Left lung (tissue), 10 donors: Measurements from ENCODE around the gene NOTCH1. TPM values are rescaled to one million over a fixed set of nuclear protein-coding genes. Genes with fewer than 3 reads are reported as not detected.

Experiments used
- ATAC-seq: fragments of 200-7000 bp; cut with Tn5 transposase; one replicate; pipeline ENCODE4 v1.9.1; 2020; ENCODE audit warnings: moderate library complexity
- DNase-seq, 4 donors: peaks; one replicate each; pipeline ENCODE4 v3.0.0-alpha.2; 2013 to 2020
- H3K27ac ChIP-seq, 2 donors: fragments of 200-600 bp; sonication (generic) in 1 of 2; one replicate each; pipeline versions ENCODE4 v1.5.0 to v1.8.0; 2020 to 2021
- H3K27me3 ChIP-seq, 2 donors: fragments of 200-600 bp; sonication (generic) in 1 of 2; one replicate each; pipeline versions ENCODE4 v1.5.0 to v1.8.0; 2020 to 2021
- H3K36me3 ChIP-seq, 2 donors: fragments of 200-600 bp; sonication (generic) in 1 of 2; one replicate each; pipeline versions ENCODE4 v1.5.0 to v1.8.0; 2020 to 2021
- H3K4me1 ChIP-seq, 2 donors: fragments of 200-600 bp; one replicate each; pipeline ENCODE4 v1.8.0; 2021
- H3K4me3 ChIP-seq, 2 donors: fragments of 200-600 bp; sonication (generic) in 1 of 2; one replicate each; pipeline versions ENCODE4 v1.5.0 to v1.8.0; 2020 to 2021; ENCODE audit warnings: mild to moderate bottlenecking in 1 of 2
- H3K9me3 ChIP-seq, 2 donors: fragments of 200-600 bp; sonication (generic) in 1 of 2; one replicate each; pipeline versions ENCODE4 v1.5.0 to v1.8.0; 2020 to 2021
- intact Hi-C, 2 donors: fragments of 100-400 bp; cut with DNase I; formaldehyde crosslinking; loops; one replicate each; pipeline versions ENCODE4 v1.11.2 to v1.14.2; 2022
- microRNA-seq, 2 donors: library from miRNA; unstranded; fragments of <30 nt; microRNA quantifications; one replicate each; pipeline ENCODE4, GENCODE V29; 2019
- polyA plus RNA-seq, 6 donors: library from polyadenylated mRNA; unstranded; fragments of 120-200 nt; gene quantifications; one replicate each; pipeline ENCODE4 v1.2.1, GENCODE V29; 2013; ENCODE audit not compliant: insufficient read length in 6 of 6
- total RNA-seq, 2 donors: library from RNA; stranded (reverse); fragmentation: NEBNext Ultra II Directional; extraction: Animal tissue kit (Norgen Biotek cat#: 25700); gene quantifications; one replicate each; pipeline ENCODE4 v1.2.1, GENCODE V29; 2021
- TF ChIP-seq, protein P1 (sequence below), 2 donors: fragments of 200-600 bp; sonication (generic) in 1 of 2; IDR thresholded peaks; one replicate each; pipeline versions ENCODE4 v1.5.0 to v1.8.0; 2021; ENCODE audit warnings: antibody characterized with exemption in 2 of 2
- donor health status: DM: no; HTN: yes; CAD: no.
- donor health status: DM: no; HTN: no; CAD: no.

Gene NOTCH1
- total and polyA plus RNA-seq, 8 donors, result 21.7 to 102 (median 33.7) TPM

DNA sequence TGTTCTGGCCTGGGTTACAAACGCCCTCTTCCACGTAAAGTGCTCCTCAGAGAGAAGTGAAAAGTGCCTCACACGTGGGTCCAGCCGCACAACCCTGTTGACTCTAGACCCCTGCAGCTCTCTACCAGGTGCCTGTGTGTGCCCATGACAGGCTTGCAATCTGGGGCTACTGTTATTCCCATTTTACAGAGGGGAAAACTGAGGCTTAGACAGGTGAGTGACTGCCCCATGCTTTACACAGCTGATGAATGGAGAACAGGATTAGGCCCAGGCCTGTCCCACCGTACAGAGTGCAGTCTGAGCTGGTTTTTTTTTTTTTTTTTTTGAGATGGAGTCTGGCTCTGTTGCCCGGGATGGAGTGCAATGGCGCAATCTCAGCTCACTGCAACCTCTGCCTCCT, 100.0 kb downstream of the NOTCH1 start:
- Histone ChIP-seq H3K9me3 (no peaks in the 10 kb centered on the region), H3K27ac (no peak overlapping the region), H3K36me3 (peaks cover 0 to 97% of the 10 kb centered on the region in 2 donors), H3K4me1 (no peaks in the 10 kb centered on the region), H3K4me3 (no peak overlapping the region), H3K27me3 (no peaks in the 10 kb centered on the region)
- TF ChIP-seq, protein P1, sequence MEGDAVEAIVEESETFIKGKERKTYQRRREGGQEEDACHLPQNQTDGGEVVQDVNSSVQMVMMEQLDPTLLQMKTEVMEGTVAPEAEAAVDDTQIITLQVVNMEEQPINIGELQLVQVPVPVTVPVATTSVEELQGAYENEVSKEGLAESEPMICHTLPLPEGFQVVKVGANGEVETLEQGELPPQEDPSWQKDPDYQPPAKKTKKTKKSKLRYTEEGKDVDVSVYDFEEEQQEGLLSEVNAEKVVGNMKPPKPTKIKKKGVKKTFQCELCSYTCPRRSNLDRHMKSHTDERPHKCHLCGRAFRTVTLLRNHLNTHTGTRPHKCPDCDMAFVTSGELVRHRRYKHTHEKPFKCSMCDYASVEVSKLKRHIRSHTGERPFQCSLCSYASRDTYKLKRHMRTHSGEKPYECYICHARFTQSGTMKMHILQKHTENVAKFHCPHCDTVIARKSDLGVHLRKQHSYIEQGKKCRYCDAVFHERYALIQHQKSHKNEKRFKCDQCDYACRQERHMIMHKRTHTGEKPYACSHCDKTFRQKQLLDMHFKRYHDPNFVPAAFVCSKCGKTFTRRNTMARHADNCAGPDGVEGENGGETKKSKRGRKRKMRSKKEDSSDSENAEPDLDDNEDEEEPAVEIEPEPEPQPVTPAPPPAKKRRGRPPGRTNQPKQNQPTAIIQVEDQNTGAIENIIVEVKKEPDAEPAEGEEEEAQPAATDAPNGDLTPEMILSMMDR (IDR thresholded peaks at IDR 0.05), result no peak
- intact Hi-C loops, result no loop called here
- DNase-seq (no peak), ATAC-seq (no peak)

Small RNAs within 50 kb of the gene (microRNA-seq; reads per million reads assigned to microRNA genes)
- 0.14 to 0.17 reads per million in 2 donors for gene MIR4673
- 0.17 to 0.82 reads per million in 2 donors for gene MIR4674

Other genes with a start within 250 kb of the NOTCH1 start
- 1 to 10 TPM in 1 of 2 donors, under 1 TPM in 1; 0.47 to 2.6 TPM for gene CCDC187, start 242.0 kb downstream of the NOTCH1 start, total RNA-seq
- gene CCDC187, start 242.0 kb downstream of the NOTCH1 start, polyA plus RNA-seq, result 1 to 10 TPM; 1.1 to 3.0 (median 1.9) TPM
- gene GPSM1, start 218.5 kb downstream of the NOTCH1 start, total RNA-seq, result 10 to 100 TPM; 21.7 to 22.4 TPM
- 10 to 100 TPM; 41.9 to 84.3 (median 55.0) TPM for gene GPSM1, start 218.5 kb downstream of the NOTCH1 start, polyA plus RNA-seq
- gene DNLZ, start 182.3 kb downstream of the NOTCH1 start, total RNA-seq, result 10 to 100 TPM; 12.0 to 17.5 TPM
- 10 to 100 TPM in 2 of 6 donors, 1 to 10 TPM in 4; 4.2 to 18.8 (median 6.2) TPM for gene DNLZ, start 182.3 kb downstream of the NOTCH1 start, polyA plus RNA-seq
- 10 to 100 TPM in 1 of 2 donors, 1 to 10 TPM in 1; 6.6 to 11.1 TPM for gene CARD9, start 172.4 kb downstream of the NOTCH1 start, total RNA-seq
- gene CARD9, start 172.4 kb downstream of the NOTCH1 start, polyA plus RNA-seq, result 1 to 10 TPM in 5 of 6 donors, under 1 TPM in 1; 0.66 to 1.7 (median 1.3) TPM
- 1 to 10 TPM; 5.8 to 7.6 TPM for gene SNAPC4, start 145.9 kb downstream of the NOTCH1 start, total RNA-seq
- 10 to 100 TPM; 10.6 to 14.2 (median 12.0) TPM for gene SNAPC4, start 145.9 kb downstream of the NOTCH1 start, polyA plus RNA-seq
- 10 to 100 TPM; 37.8 to 62.5 TPM for gene ENTR1, start 135.4 kb downstream of the NOTCH1 start, total RNA-seq
- 10 to 100 TPM; 40.6 to 64.5 (median 51.8) TPM for gene ENTR1, start 135.4 kb downstream of the NOTCH1 start, polyA plus RNA-seq
- 10 to 100 TPM; 44.9 to 52.5 TPM for gene PMPCA, start 135.4 kb downstream of the NOTCH1 start, total RNA-seq
- gene PMPCA, start 135.4 kb downstream of the NOTCH1 start, polyA plus RNA-seq, result 10 to 100 TPM; 44.7 to 59.5 (median 54.0) TPM
- 10 to 100 TPM; 12.0 TPM for gene INPP5E, start 106.2 kb downstream of the NOTCH1 start, total RNA-seq
- 10 to 100 TPM; 11.4 to 19.8 (median 14.3) TPM for gene INPP5E, start 106.2 kb downstream of the NOTCH1 start, polyA plus RNA-seq
- gene SEC16A, start 63.0 kb downstream of the NOTCH1 start, total RNA-seq, result 10 to 100 TPM; 77.8 to 79.5 TPM
- 10 to 100 TPM; 51.2 to 69.4 (median 56.5) TPM for gene SEC16A, start 63.0 kb downstream of the NOTCH1 start, polyA plus RNA-seq
- gene EGFL7, start 116.9 kb upstream of the NOTCH1 start, total RNA-seq, result 100 to 1,000 TPM; 105 to 165 TPM
- gene EGFL7, start 116.9 kb upstream of the NOTCH1 start, polyA plus RNA-seq, result 100 to 1,000 TPM in 2 of 6 donors, 10 to 100 TPM in 4; 65.7 to 139 (median 90.9) TPM
- gene AGPAT2, start 141.4 kb upstream of the NOTCH1 start, total RNA-seq, result 100 to 1,000 TPM; 127 to 170 TPM
- 10 to 100 TPM; 24.9 to 48.3 (median 31.9) TPM for gene AGPAT2, start 141.4 kb upstream of the NOTCH1 start, polyA plus RNA-seq
- 10 to 100 TPM; 12.6 to 12.7 TPM for gene DIPK1B, start 166.5 kb upstream of the NOTCH1 start, total RNA-seq
- gene DIPK1B, start 166.5 kb upstream of the NOTCH1 start, polyA plus RNA-seq, result 10 to 100 TPM; 23.7 to 37.4 (median 30.6) TPM
- 10 to 100 TPM in 1 of 2 donors, under 1 TPM in 1; 0.32 to 10.0 TPM for gene LCN10, start 196.9 kb upstream of the NOTCH1 start, total RNA-seq
- gene LCN10, start 196.9 kb upstream of the NOTCH1 start, polyA plus RNA-seq, result under 1 TPM in 4 of 6 donors, not detected in 2; 0.11 to 0.44 (median 0.21) TPM
- 10 to 100 TPM in 1 of 2 donors, under 1 TPM in 1; 0.38 to 18.9 TPM for gene LCN6, start 202.5 kb upstream of the NOTCH1 start, total RNA-seq
- gene LCN6, start 202.5 kb upstream of the NOTCH1 start, polyA plus RNA-seq, result not detected
- not detected for gene LCN8, start 212.2 kb upstream of the NOTCH1 start, total RNA-seq
- gene LCN8, start 212.2 kb upstream of the NOTCH1 start, polyA plus RNA-seq, result not detected
- gene LCN15, start 218.5 kb upstream of the NOTCH1 start, total RNA-seq, result not detected
- gene LCN15, start 218.5 kb upstream of the NOTCH1 start, polyA plus RNA-seq, result under 1 TPM in 5 of 6 donors, not detected in 1; 0.06 to 0.18 (median 0.07) TPM
- gene TMEM141, start 245.3 kb upstream of the NOTCH1 start, total RNA-seq, result 10 to 100 TPM; 74.3 to 76.6 TPM
- gene TMEM141, start 245.3 kb upstream of the NOTCH1 start, polyA plus RNA-seq, result 10 to 100 TPM; 49.3 to 57.7 (median 52.8) TPM